Left ventricle myocardium inferior (tissue), 1 donor: ENCODE results near the gene SDF4. TPM values are rescaled to one million over a fixed set of nuclear protein-coding genes. Genes with fewer than 3 reads are reported as not detected.

Experiments
- DNase-seq: peaks from one replicate; pipeline ENCODE4 v3.0.0-alpha.2; 2020
- H3K27ac ChIP-seq: fragments of 200-600 bp; replicated peaks from 2 replicates; pipeline ENCODE4 v1.8.0; 2021
- H3K27me3 ChIP-seq: fragments of 200-600 bp; 2 replicates; pipeline ENCODE4 v1.8.0; 2021; ENCODE audit warnings: low read depth
- H3K36me3 ChIP-seq: fragments of 200-600 bp; 2 replicates; pipeline ENCODE4 v1.8.0; 2021
- H3K4me1 ChIP-seq: fragments of 200-600 bp; 2 replicates; pipeline ENCODE4 v1.8.0; 2021
- H3K4me3 ChIP-seq: fragments of 200-600 bp; 2 replicates; pipeline ENCODE4 v1.8.0; 2021; ENCODE audit warnings: mild to moderate bottlenecking, moderate library complexity
- H3K9me3 ChIP-seq: fragments of 200-600 bp; replicated peaks from 2 replicates; pipeline ENCODE4 v1.8.0; 2021
- CTCF ChIP-seq: fragments of 200-600 bp; IDR thresholded peaks from 2 replicates; pipeline ENCODE4 v1.8.0; 2021; ENCODE audit warnings: antibody characterized with exemption, mild to moderate bottlenecking, borderline replicate concordance
- intact Hi-C: fragments of 100-400 bp; cut with micrococcal nuclease; formaldehyde crosslinking; loops from one replicate; pipeline ENCODE4 v1.11.0; 2022
- total RNA-seq: library from RNA; stranded (reverse); fragmentation: NEBNext Ultra II Directional; extraction: Animal tissue kit (Norgen Biotek cat#: 25700); gene quantifications from one replicate; pipeline ENCODE4 v1.2.1, GENCODE V29; 2021
- donor health status: DM: no; HTN: yes; CAD: no; lungs with severe emphysema.

SDF4 gene
- total RNA-seq, 1 donor from 2014 or later, result 114 TPM

- H3K27ac ChIP-seq, result no peak overlapping the region
- intact Hi-C loops, result no loop called here
- DNase-seq, result no peak
- no peak overlapping the region for H3K4me3 ChIP-seq
- H3K4me1 ChIP-seq, result peaks cover 40% of the 10 kb centered on the region
- H3K27me3 ChIP-seq, result peaks cover 43% of the 10 kb centered on the region
- H3K36me3 ChIP-seq, result no peaks in the 10 kb centered on the region
- H3K9me3 ChIP-seq, result no peaks in the 10 kb centered on the region
- no peak for TF ChIP-seq CTCF
These were observed 4.5 kb upstream of the SDF4 start for GRCh38 chr1:1236176-1236763.

GRCh38 chr1:1235016-1235744 is 3.4 kb upstream of the SDF4 start:
- no peak overlapping the region for H3K4me3 ChIP-seq
- no peak for DNase-seq
- peaks cover 32% of the 10 kb centered on the region for H3K27me3 ChIP-seq
- no peak for TF ChIP-seq CTCF
- H3K4me1 ChIP-seq, result peaks cover 51% of the 10 kb centered on the region
- no peaks in the 10 kb centered on the region for H3K9me3 ChIP-seq
- H3K36me3 ChIP-seq, result no peaks in the 10 kb centered on the region
- intact Hi-C loops, result no loop called here
- H3K27ac ChIP-seq, result no peak overlapping the region

GRCh38 chr1:1234180-1234808 is 2.5 kb upstream of the SDF4 start:
- Histone ChIP-seq H3K9me3 (no peaks in the 10 kb centered on the region), H3K36me3 (peaks cover under 1% of the 10 kb centered on the region), H3K27me3 (peaks cover 23% of the 10 kb centered on the region), H3K4me3 (no peak overlapping the region), H3K4me1 (peaks cover 60% of the 10 kb centered on the region), H3K27ac (no peak overlapping the region)
- intact Hi-C loops, result no loop called here
- no peak for TF ChIP-seq CTCF
- no peak for DNase-seq

GRCh38 chr1:1233567-1233892 is 1.7 kb upstream of the SDF4 start:
- Histone ChIP-seq H3K27ac (no peak overlapping the region), H3K36me3 (peaks cover 8% of the 10 kb centered on the region), H3K4me3 (no peak overlapping the region), H3K9me3 (no peaks in the 10 kb centered on the region), H3K27me3 (peaks cover 15% of the 10 kb centered on the region), H3K4me1 (peaks cover 60% of the 10 kb centered on the region)
- intact Hi-C loops, result no loop called here
- no peak for DNase-seq
- no peak for TF ChIP-seq CTCF

GRCh38 chr1:1232796-1233566 is 1.2 kb upstream of the SDF4 start:
- peaks cover 13% of the 10 kb centered on the region for H3K36me3 ChIP-seq
- TF ChIP-seq CTCF, result no peak
- peak overlapping the region; percentile 43 for H3K27ac ChIP-seq
- H3K4me1 ChIP-seq, result peaks cover 54% of the 10 kb centered on the region
- intact Hi-C loops, result no loop called here
- peak overlapping the region; percentile 65 for H3K4me3 ChIP-seq
- H3K27me3 ChIP-seq, result peaks cover 10% of the 10 kb centered on the region
- H3K9me3 ChIP-seq, result no peaks in the 10 kb centered on the region
- DNase-seq, result no peak
